HG03558 (cell line): ENCODE results near the gene CNTF.

ENCODE experiments used
- ATAC-seq: cut with Tn5 transposase; IDR thresholded peaks from one replicate; pipeline ENCODE4 v1.9.1; 2021; ENCODE audit warnings: moderate number of reproducible peaks; ENCODE audit not compliant: unreplicated experiment; ENCODE audit errors: extremely low read depth

The CNTF gene

GRCh38 chr11:58640386-58641023 lies 18.0 kb downstream of the CNTF start:
- ATAC-seq: no peak

DNA sequence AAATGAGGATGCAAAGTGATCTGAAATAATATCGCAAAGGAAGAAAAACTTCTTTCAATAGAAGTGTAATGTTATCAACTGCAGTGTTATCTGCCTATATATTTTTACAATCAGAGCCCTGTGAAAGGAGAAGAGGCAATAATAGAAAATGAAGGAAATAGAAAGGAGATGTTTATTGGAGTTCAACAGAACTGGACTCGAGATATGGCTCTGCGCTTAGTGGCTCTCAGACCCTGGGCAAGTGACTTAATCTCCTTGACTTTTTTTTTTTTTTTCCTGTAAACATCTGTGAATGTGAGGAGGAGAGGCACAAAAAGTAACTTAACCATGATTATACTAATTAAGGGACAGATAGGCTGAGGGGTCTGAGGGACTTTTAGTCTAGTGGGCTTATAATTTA lies 18.9 kb downstream of the CNTF start:
- no peak for ATAC-seq

DNA sequence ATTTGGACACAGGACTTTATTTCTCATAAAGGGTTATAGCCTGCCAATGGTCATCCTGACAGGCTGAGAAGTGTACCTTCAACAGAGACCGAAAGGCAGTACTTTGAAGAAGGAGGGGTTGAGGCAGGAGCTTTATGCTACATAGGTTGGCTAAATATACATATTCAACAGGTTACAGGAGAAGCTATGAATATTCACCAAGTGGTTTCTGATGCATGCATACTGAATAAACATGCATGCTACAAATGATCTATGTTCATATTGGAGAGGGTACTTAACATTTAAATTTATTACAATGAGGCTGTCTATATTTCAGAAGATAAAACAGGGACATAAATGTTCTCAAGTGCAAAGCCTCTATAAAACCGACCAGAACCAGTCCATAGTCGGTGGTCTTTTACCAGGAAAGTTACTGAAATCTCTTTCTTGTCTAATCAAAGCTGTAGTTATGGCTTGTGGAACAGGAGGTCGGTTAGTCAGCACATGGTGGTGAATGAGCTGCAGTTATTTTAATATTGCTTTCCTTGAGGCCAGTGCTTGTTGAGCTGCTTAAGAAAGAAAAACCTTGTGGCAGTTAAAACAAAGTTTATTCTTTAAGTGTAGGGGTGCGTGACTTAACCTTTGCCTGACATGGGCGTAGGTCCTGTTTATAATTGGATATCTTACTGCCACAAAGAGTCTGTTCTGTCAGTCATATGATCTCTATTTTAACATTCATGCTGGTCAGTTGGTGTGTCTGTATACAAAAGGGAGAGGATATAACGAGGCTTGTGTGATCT lies 19.5 kb downstream of the CNTF start:
- ATAC-seq: no peak

- no peak for ATAC-seq
Observed at GRCh38 chr11:58645854-58646253, 23.4 kb downstream of the CNTF start.

GRCh38 chr11:58647141-58647699 lies 24.8 kb downstream of the CNTF start:
- peak; percentile 82 for ATAC-seq

DNA sequence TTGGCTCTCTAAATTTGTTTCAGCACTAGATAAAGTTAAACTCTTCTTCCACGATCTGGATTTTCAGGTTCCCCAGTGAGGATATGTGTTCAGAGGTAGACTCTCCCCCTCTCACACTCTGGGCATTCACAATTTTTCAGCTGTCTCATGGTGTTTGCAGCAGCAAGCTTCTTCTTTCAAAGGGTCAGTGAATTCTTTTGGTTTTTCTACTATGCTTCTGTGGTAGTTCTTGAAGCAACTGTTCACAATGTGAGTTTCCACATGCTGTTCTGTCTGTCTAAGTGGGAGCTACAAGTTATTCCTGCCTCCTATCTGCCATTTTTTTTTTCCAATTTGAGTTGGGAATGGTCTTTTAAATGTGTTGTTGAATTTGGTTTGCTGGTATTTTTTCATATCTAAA lies 25.4 kb downstream of the CNTF start:
- no peak for ATAC-seq

DNA sequence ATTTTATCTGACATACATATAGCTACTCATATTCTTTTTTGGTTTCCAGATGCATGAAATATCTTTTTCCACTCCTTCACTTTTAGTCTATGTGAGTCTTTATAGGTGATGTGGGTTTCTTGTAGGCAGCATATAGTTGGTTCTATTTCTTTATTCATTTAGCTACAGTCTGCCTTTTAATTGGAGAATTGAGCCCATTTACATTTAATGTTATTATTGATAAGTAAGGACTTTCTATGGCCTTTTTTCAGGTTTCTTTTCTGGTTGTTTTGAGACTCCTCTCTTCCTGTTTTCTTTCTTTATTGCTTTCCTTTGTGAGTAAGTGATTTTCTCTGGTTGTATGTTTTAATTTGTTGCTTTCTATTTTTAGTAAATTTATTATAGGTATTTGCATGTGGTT lies 27.2 kb downstream of the CNTF start:
- ATAC-seq: no peak

DNA sequence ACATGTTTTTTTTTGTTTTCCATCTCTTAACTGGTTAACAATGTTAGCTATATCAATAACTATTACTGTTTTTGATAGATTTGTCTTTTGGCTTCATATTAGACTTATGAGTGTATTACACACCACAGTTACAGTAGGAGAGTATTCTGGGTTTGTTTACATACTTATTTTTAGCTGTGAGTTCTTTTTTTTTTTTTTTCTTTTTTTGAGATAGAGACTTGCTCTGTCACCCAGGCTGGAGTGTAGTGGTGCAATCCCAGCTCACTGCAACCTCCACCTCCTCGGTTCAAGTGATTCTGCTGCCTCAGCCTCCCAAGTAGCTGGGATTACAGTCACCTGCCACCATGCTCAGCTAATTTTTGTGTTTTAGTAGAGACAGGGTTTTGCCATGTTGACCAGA lies 28.0 kb downstream of the CNTF start:
- ATAC-seq: no peak

GRCh38 chr11:58652726-58653280 lies 30.3 kb downstream of the CNTF start:
- no peak for ATAC-seq

DNA sequence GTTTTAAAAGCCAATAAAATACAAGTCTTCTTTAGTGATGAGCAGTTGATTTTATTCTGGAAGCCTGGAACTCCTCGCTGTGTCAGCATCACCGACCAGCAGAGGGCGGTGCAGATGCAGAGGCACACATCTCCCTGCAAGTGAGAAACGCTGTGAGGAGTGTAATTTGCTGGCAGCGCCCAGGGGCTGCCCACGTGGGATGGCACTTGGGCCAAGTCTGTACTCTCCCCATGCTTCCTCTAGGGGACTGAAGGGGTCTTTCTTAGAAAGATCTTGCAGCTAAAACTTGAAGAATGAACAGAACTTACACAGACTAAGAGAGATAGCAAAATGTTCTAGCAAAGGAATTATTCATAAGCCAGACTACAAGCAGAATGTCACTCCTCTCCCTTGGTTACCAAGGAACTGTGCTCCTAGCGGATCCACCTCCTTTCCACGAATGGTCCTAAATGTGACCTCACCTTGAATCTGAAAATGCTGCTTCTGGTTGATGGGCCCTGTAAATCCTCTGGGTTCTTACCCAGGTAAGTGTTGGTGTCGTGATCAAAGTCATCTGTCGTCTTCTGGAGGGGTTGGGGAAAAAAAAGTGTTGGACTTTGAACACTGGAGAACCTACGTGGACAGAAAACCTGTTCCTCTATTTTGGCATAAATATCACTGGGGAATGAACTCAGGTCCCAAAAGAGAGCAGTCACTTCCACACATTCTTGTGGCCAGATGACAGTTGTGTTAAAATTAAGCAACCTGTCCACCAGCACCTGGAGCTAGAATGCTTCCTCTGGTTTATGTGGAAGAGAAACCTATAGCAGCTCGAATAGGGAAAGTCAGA lies 31.8 kb downstream of the CNTF start:
- peak; percentile 70 for ATAC-seq

DNA sequence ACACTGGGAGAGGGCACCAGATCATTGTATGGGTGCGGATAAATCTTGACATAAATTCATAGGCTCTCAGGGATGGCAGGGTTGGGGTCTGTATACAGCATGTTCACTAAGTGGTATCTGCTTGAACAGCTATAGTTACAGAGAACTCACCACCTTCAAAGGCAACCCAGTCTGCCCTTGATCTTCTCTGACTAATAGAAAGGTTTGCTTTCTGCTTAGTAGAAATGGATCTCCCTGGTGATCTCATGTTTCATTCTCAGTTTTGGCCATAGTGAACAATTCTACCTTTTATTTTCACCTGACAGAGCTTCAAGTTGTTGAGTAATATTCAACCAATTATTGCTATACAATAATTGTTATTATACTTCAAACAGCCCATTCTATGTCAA lies 32.4 kb downstream of the CNTF start:
- ATAC-seq: no peak

DNA sequence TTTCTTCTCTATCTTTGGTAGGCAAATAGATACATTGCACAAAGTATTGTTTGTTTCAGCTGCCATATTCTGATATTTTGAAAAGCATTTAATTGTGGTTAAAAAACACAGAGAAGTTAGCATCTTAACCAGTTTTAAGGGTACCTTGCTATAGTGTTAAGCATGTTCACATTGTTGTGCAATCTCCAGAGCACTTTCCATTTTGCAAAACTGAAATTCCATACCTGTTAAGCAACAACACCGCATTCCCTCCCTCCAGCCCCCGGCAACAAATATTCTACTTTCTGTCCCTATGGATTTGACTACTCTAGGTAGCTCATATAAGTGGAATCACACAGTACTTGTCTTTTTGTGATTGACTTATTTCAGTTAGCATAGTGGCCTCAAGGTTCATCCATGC lies 33.9 kb downstream of the CNTF start:
- ATAC-seq: no peak

DNA sequence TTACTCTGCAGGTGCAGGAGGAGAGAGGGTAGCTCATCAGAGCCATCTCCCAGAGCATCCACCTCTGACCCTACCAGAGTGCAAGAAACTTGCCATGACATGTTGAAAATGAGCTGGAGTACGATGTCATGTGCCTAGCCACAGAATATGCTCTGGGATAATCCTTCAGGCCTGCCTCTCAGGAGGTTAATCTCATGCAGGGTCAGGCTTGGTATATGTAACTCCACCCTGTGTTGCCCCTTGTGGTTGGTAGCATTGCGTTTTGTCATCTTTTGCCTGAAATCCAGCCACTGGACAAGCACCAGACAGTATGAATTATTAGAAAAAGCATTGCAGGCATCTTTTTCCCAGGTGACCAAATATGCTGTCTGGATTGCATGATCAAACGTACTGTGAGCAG lies 36.2 kb downstream of the CNTF start:
- no peak for ATAC-seq

DNA sequence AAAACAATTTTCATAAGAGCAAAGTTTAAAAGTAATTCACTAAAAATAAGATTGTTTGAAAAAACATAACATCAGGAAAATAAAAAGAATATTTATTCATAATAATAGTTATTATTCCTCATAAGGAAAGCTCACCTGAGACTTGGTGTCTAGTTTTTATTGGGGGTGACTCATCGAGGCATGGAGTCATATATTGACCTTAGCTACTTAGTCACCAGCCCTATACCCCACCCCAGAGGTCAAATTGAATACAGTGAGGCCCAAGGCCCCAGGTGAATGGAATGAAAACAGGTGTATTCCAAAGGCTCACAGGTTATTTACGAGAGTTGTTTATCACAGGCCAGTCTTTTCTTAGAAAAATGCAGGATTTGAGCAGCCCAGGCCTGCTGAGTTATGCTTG lies 36.9 kb downstream of the CNTF start:
- no peak for ATAC-seq

- ATAC-seq: no peak
Observed at GRCh38 chr11:58659910-58660570, 37.6 kb downstream of the CNTF start.

- ATAC-seq: no peak
Observed at GRCh38 chr11:58671983-58672633, 49.6 kb downstream of the CNTF start.

DNA sequence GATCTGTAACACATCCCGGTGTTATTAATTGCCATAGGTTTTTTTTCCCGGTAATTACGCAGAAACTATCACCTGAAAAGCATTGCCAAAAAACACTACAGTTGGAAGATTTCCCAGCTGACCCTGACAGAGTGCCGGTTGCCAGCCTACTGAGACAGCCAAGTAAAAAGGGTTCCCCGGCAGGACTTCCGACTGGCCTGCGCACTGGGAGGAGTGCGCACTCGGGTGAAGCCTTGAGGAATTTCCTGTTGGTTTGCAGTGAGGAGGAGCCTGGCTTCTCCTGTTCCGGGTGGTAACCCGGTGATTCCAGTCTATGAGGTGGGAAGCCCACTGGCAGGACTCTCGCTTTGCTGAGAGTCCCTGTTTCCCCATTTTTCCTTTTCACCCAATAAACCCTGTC lies 52.1 kb downstream of the CNTF start:
- ATAC-seq: no peak
